Mesenchymal stem cell (in vitro differentiated cells and primary cell): ENCODE results near the gene LRRFIP2.

ENCODE experiments used
- DNase-seq: peaks from one replicate; pipeline ENCODE4 v3.0.0-alpha.2; 2013
- H2AFZ ChIP-seq: one replicate; pipeline ENCODE4 v1.6.1; 2013; ENCODE audit warnings: low read depth, mild to moderate bottlenecking, control low read depth, inconsistent platforms, low read length, moderate library complexity
- H2AK5ac ChIP-seq: 2 replicates; pipeline ENCODE4 v1.6.1; 2013; ENCODE audit warnings: low read length, moderate library complexity, mild to moderate bottlenecking, inconsistent platforms; ENCODE audit not compliant: severe bottlenecking
- H2BK120ac ChIP-seq: one replicate; pipeline ENCODE4 v1.6.1; 2013; ENCODE audit warnings: low read depth, mild to moderate bottlenecking, inconsistent platforms, low read length, moderate library complexity
- H2BK12ac ChIP-seq, 2 experiments: one replicate each; pipeline ENCODE4 v1.6.1; 2013; ENCODE audit warnings: inconsistent platforms in 2 of 2, low read length in 2 of 2, mild to moderate bottlenecking in 2 of 2, moderate library complexity in 2 of 2, control low read depth in 1 of 2
- H2BK15ac ChIP-seq: one replicate; pipeline ENCODE4 v1.6.1; 2013; ENCODE audit warnings: mild to moderate bottlenecking, low read depth, inconsistent platforms; ENCODE audit not compliant: poor library complexity, severe bottlenecking
- H2BK5ac ChIP-seq: 2 replicates; pipeline ENCODE4 v1.6.1; 2013; ENCODE audit warnings: low read depth, mild to moderate bottlenecking, low read length, control low read depth, inconsistent platforms; ENCODE audit not compliant: poor library complexity, severe bottlenecking
- H3K14ac ChIP-seq, 2 experiments: one replicate each; pipeline ENCODE4 v1.6.1; 2013; ENCODE audit warnings: inconsistent platforms in 2 of 2, low read length in 2 of 2, control low read depth in 1 of 2, mild to moderate bottlenecking in 1 of 2, moderate library complexity in 1 of 2
- H3K18ac ChIP-seq, 2 experiments: one replicate each; pipeline ENCODE4 v1.6.1; 2013; ENCODE audit warnings: inconsistent platforms in 2 of 2, low read length in 2 of 2, control low read depth in 1 of 2, low read depth in 1 of 2, mild to moderate bottlenecking in 1 of 2
- H3K23ac ChIP-seq, 2 experiments: one replicate each; pipeline ENCODE4 v1.6.1; 2013; ENCODE audit warnings: inconsistent platforms in 2 of 2, low read length in 2 of 2, mild to moderate bottlenecking in 2 of 2, moderate library complexity in 2 of 2, control low read depth in 1 of 2
- H3K27ac ChIP-seq: 2 replicates; pipeline ENCODE4 v1.5.1; 2013; ENCODE audit warnings: mild to moderate bottlenecking, moderate library complexity, low read length, control low read depth, inconsistent platforms; ENCODE audit not compliant: poor library complexity, severe bottlenecking
- H3K27me3 ChIP-seq, 2 experiments: 2 replicates each; pipeline versions ENCODE4 v1.6.1 to v1.7.0; 2013; ENCODE audit warnings: low read length in 2 of 2, mild to moderate bottlenecking in 2 of 2, moderate library complexity in 2 of 2, control low read depth in 1 of 2, inconsistent platforms in 1 of 2; ENCODE audit not compliant: control insufficient read depth in 1 of 2, insufficient read depth in 1 of 2
- H3K36me3 ChIP-seq, 2 experiments: 2 replicates each; pipeline versions ENCODE4 v1.6.1 to v1.7.0; 2013; ENCODE audit warnings: low read length in 2 of 2, control low read depth in 1 of 2, inconsistent platforms in 1 of 2, low read depth in 1 of 2, mild to moderate bottlenecking in 1 of 2; ENCODE audit not compliant: insufficient read depth in 2 of 2, control insufficient read depth in 1 of 2
- H3K4ac ChIP-seq, 2 experiments: one replicate each; pipeline ENCODE4 v1.6.1; 2013; ENCODE audit warnings: inconsistent platforms in 2 of 2, low read length in 2 of 2, mild to moderate bottlenecking in 2 of 2, moderate library complexity in 2 of 2, control low read depth in 1 of 2, low read depth in 1 of 2
- H3K4me1 ChIP-seq: 2 replicates; pipeline ENCODE4 v1.6.1; 2013; ENCODE audit warnings: low read depth, low read length, control low read depth; ENCODE audit not compliant: control insufficient read depth, insufficient read depth
- H3K4me2 ChIP-seq: 2 replicates; pipeline ENCODE4 v1.6.1; 2013; ENCODE audit warnings: low read length, mild to moderate bottlenecking, inconsistent platforms; ENCODE audit not compliant: poor library complexity, severe bottlenecking
- H3K4me3 ChIP-seq, 2 experiments: 2 replicates each; pipeline versions ENCODE4 v1.5.1 to v1.7.0; 2013; ENCODE audit warnings: low read length in 2 of 2, mild to moderate bottlenecking in 2 of 2, control low read depth in 1 of 2, low read depth in 1 of 2; ENCODE audit not compliant: insufficient read depth in 1 of 2
- H3K79me1 ChIP-seq: replicated peaks from 2 replicates; pipeline ENCODE4 v1.6.1; 2013; ENCODE audit warnings: mild to moderate bottlenecking, control low read depth, low read length, inconsistent platforms; ENCODE audit not compliant: poor library complexity, severe bottlenecking
- H3K9ac ChIP-seq: 2 replicates; pipeline ENCODE4 v1.7.0; 2013; ENCODE audit warnings: mild to moderate bottlenecking, low read length, moderate library complexity
- H3K9me3 ChIP-seq: 2 replicates; pipeline ENCODE4 v1.7.0; 2013; ENCODE audit warnings: mild to moderate bottlenecking, low read length; ENCODE audit not compliant: control insufficient read depth
- H4K8ac ChIP-seq: one replicate; pipeline ENCODE4 v1.6.1; 2013; ENCODE audit warnings: inconsistent platforms, mild to moderate bottlenecking, low read length, moderate library complexity
- H4K91ac ChIP-seq: one replicate; pipeline ENCODE4 v1.6.1; 2013; ENCODE audit warnings: mild to moderate bottlenecking, low read length, inconsistent platforms
- WGBS: methylation state at CpG from one replicate; pipeline ENCODE4 v1.1.7; 2013; ENCODE audit warnings: mixed read lengths; 5-methylcytosine and 5-hydroxymethylcytosine counted together

LRRFIP2 gene

DNA sequence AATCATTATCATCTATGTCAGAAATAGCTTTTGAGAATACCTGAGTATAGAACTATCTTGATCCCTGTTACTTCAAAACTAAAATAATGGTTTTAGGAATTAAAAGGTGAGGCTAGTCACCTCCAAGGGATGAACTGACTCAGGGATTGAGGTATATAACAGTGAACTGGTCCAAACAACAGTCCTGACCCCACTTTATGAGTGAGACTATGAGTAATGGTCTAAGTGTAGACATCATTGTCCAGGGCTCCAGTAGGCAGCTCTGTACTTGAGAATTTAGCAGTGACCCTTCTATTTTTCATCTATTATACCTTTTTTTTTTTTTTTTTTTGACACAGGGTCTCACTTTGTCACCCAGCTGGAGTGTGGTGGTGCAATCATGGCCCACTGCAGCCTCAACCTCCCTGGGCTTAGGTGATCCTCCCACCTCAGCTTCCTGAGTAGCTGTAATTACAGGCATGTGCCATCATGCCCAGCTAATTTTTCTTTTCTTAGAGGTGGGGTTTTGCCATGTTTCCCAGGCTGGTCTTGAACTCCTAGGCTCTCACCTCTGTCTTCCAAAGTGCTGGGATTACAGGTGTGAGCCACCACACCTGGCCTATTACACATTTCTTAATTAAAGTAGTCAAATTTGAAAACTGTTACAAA, 144.7 kb downstream of the LRRFIP2 start:
- H3K23ac ChIP-seq, result no peak overlapping the region
- no peak overlapping the region for H3K18ac ChIP-seq
- peaks cover 18% of the 10 kb centered on the region for H3K79me1 ChIP-seq
- H4K91ac ChIP-seq, result no peak overlapping the region
- peaks cover 38 to 70% of the 10 kb centered on the region in 2 experiments for H3K36me3 ChIP-seq
- no peak overlapping the region for H3K27ac ChIP-seq
- H2AFZ ChIP-seq, result no peak overlapping the region
- H4K8ac ChIP-seq, result no peak overlapping the region
- no peak overlapping the region for H3K4me2 ChIP-seq
- no peak for DNase-seq
- no peak overlapping the region for H3K4me3 ChIP-seq
- no peak overlapping the region for H3K4ac ChIP-seq
- H2BK120ac ChIP-seq, result no peak overlapping the region
- no peaks in the 10 kb centered on the region for H3K27me3 ChIP-seq
- no peak overlapping the region for H2BK12ac ChIP-seq
- H3K4me1 ChIP-seq, result peaks cover 1% of the 10 kb centered on the region
- no peak overlapping the region for H3K14ac ChIP-seq
- H2BK15ac ChIP-seq, result no peak overlapping the region
- no peak overlapping the region for H2BK5ac ChIP-seq
- H3K9ac ChIP-seq, result peak overlapping the region; percentile 62
- no peak overlapping the region for H2AK5ac ChIP-seq
- peaks cover 5% of the 10 kb centered on the region for H3K9me3 ChIP-seq

DNA sequence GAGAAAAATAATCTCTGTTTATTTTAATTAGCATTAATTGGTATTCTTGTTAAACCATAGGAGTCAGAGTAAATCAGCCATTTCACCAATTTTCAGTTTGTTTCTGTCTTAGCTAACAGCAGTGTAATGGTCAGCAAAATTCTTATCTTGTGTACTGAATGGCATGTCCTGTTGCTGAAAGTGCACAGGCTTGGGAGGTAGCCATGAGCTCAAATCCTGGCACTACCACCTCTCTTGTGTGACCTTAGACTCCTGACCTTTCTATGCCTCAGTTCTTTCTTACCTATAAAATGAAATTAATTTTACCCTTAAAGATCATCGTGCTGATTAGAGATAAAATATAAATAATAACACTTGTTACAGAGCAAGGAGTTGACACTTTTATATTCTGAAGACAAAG, 145.3 kb downstream of the LRRFIP2 start:
- Histone ChIP-seq H3K14ac (no peak overlapping the region), H3K4ac (no peak overlapping the region), H3K27me3 (no peaks in the 10 kb centered on the region), H2BK120ac (no peak overlapping the region), H2AK5ac (no peak overlapping the region), H4K91ac (no peak overlapping the region), H2BK15ac (no peak overlapping the region), H3K4me1 (peaks cover 1% of the 10 kb centered on the region), H2AFZ (no peak overlapping the region), H3K4me2 (no peak overlapping the region), H2BK5ac (no peak overlapping the region), H3K18ac (no peak overlapping the region), H3K23ac (no peak overlapping the region), H4K8ac (no peak overlapping the region), H3K9ac (no peak overlapping the region), H2BK12ac (no peak overlapping the region), H3K27ac (no peak overlapping the region), H3K9me3 (peaks cover 10% of the 10 kb centered on the region), H3K79me1 (peaks cover 18% of the 10 kb centered on the region), H3K4me3 (no peak overlapping the region), H3K36me3 (peaks cover 35 to 70% of the 10 kb centered on the region in 2 experiments)
- no peak for DNase-seq
- no CpG with 5 or more reads among the region's 1 CpG for WGBS

DNA sequence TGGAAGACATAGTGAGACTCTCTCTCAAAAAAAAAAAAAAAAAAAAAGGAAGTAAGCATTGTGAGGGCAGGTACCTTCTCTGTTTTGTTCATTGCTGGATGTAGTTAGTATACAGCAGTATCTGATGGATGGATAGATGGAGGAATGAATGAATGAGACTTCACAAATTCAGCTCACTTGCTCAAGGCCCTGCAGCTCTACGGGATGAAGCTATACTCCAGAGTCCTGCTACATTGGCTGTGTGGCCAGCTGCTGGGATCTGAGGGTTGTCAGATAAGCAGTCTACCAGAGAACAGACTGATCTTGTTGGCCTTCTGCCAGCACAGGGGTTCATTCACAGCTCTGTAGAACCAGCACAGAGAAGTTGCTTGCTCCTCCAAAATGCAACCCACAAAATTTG, 146.1 kb downstream of the LRRFIP2 start:
- H3K27ac ChIP-seq, result no peak overlapping the region
- no peak overlapping the region for H2BK5ac ChIP-seq
- H3K14ac ChIP-seq, result no peak overlapping the region
- no peak overlapping the region for H3K4me3 ChIP-seq
- H2BK15ac ChIP-seq, result no peak overlapping the region
- H3K4me1 ChIP-seq, result peaks cover 1% of the 10 kb centered on the region
- no peak overlapping the region for H2AFZ ChIP-seq
- H2BK12ac ChIP-seq, result no peak overlapping the region
- H3K79me1 ChIP-seq, result peaks cover 19% of the 10 kb centered on the region
- no peak overlapping the region for H2AK5ac ChIP-seq
- 100% methylated on average over 1 of the region's 1 CpG for WGBS
- no peak overlapping the region for H3K4ac ChIP-seq
- no peak overlapping the region for H4K91ac ChIP-seq
- peaks cover 10% of the 10 kb centered on the region for H3K9me3 ChIP-seq
- H3K36me3 ChIP-seq, result peaks cover 39 to 70% of the 10 kb centered on the region in 2 experiments
- no peak overlapping the region for H4K8ac ChIP-seq
- H3K27me3 ChIP-seq, result no peaks in the 10 kb centered on the region
- no peak overlapping the region for H3K9ac ChIP-seq
- no peak overlapping the region for H3K4me2 ChIP-seq
- DNase-seq, result no peak
- H3K23ac ChIP-seq, result no peak overlapping the region
- H3K18ac ChIP-seq, result no peak overlapping the region
- no peak overlapping the region for H2BK120ac ChIP-seq

DNA sequence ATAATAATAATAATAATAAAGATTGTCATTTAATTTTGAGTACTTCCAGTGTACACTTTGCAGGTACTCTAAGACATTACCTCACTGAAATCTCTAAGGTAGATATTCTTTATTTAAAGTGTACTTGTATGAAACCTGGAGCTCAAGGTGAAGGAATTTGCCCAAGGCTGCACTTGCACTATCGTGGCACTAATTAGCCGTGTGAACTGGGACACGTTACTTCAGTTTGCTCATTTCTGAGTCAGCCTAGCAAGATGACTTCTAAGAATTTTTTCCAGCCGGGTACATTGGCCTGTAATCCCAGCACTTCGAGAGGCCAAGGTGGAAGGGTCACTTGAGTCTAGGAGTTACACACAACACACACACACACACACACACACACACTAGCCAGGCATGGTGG, 147.5 kb downstream of the LRRFIP2 start:
- H2AFZ ChIP-seq, result no peak overlapping the region
- H2BK12ac ChIP-seq, result no peak overlapping the region
- no peak overlapping the region for H3K23ac ChIP-seq
- no peak overlapping the region for H4K91ac ChIP-seq
- no peak overlapping the region for H3K27ac ChIP-seq
- H3K27me3 ChIP-seq, result no peaks in the 10 kb centered on the region
- no peak overlapping the region for H2BK15ac ChIP-seq
- no peak overlapping the region for H2AK5ac ChIP-seq
- H3K9ac ChIP-seq, result no peak overlapping the region
- no peak overlapping the region for H3K18ac ChIP-seq
- H3K4me3 ChIP-seq, result no peak overlapping the region
- peaks cover 42 to 79% of the 10 kb centered on the region in 2 experiments for H3K36me3 ChIP-seq
- H3K14ac ChIP-seq, result no peak overlapping the region
- no peak overlapping the region for H3K4ac ChIP-seq
- peaks cover 1% of the 10 kb centered on the region for H3K4me1 ChIP-seq
- no peak overlapping the region for H4K8ac ChIP-seq
- 99% methylated on average over 5 of the region's 5 CpGs for WGBS
- no peak for DNase-seq
- H2BK120ac ChIP-seq, result no peak overlapping the region
- H3K79me1 ChIP-seq, result peaks cover 15% of the 10 kb centered on the region
- no peak overlapping the region for H3K4me2 ChIP-seq
- H2BK5ac ChIP-seq, result no peak overlapping the region
- H3K9me3 ChIP-seq, result peaks cover 10% of the 10 kb centered on the region
